HG03095 (cell line): ENCODE results near the gene STK32A.

Source experiments
- ATAC-seq: cut with Tn5 transposase; IDR thresholded peaks from one replicate; pipeline ENCODE4 v1.9.1; 2021; ENCODE audit warnings: moderate library complexity; ENCODE audit not compliant: unreplicated experiment

The STK32A gene

GRCh38 chr5:147413266-147413665, 178.4 kb downstream of the STK32A start:
- ATAC-seq, result no peak

DNA sequence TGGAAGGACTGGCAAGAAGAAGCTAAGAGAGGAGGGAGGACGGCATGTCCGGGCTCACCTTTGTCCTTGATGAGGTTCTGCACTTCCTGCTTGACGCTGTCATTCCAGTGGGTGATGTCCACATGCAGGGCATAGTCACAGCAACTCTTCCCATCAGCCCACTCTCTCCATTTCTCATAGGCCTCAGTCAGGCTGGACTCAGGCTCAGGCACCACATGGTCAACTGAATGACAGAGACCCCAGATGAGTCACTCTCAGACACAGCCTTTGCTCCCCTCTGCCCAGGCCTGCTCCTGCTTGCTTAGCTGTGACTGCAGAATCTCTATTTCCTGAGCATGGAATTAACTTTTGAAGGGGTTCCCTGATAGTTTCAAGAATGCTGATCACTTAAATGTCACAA, 180.8 kb downstream of the STK32A start:
- no peak for ATAC-seq

DNA sequence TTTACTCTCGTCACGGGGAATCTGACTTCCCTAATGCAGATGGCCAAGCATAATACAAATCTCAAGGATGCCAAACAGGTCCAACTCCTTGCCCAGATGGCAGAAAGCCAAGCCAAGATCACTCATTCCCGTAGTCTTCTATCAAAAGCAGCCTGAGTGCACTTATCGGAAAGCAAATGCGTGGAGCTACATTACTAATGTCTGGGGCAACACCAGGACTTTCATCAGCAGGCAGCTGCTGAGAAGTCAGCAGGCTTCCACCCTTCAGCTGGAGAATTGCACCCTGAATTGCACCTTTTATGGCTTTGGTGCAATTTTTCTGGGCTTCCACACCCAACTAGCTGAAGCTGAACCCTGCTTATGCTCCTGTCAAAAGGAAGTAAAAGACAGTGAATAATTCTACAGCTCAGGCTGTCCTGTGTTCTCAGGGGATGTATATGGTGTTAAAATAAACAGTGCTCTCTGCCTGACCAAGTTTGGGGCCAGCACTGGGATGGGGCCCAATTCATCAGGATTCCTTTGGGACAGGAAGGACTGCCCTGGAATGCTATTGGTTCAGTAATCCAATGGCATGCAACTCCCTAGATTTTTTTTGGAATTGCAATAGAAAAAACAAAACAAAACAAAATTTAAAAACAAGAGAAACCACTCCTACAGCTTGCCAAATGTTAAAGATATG, 182.4 kb downstream of the STK32A start:
- ATAC-seq, result no peak

DNA sequence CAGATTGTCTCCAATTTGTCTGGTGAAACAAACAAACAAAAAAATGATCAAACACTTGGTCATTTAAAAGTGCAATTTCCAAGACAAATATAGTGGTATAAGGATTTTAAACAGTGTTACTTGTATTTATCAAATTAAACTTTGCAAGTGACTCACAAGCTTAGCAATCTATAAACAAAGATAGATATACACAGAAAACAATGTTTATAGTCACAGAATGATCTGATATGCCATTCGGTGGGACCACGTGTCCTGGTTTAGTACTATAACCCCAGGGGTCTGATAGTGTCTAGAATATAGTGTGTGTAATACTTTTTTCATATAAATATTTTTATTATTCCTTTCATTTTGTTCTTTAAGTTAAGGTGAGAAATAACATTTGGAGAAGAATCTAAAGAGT, 183.8 kb downstream of the STK32A start:
- ATAC-seq, result no peak

DNA sequence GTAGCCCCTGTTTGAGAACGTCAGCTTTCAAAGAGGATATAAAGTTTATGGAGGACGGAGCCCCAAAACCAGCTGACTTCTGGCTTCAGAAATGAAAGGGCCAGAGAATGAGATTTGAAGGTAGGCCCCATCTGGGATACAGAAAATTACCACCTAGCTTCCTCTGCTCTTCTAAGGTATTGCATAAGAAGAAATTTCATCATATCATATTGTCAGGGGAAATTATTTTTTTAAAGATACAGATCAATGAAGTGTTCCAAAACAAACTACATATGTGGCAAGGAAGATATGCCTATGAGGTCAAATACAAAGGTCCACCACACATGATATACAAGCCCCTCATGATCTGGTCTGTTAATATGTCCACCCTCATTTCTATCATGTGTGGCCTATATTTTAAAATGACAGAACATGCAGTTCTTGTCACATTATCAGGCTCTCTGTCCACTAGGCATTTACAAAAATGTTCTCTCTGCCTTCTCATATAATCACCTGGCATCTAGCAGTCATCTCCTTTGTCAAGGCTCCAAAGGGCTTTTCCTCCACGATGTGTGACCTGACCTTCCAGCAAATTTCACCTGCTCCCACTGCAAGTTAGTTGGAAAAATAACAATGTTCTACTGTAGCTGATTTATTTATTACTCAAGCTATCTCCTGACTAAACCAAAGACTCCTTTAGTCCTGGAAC, 192.0 kb downstream of the STK32A start:
- no peak for ATAC-seq

GRCh38 chr5:147427521-147428401, 192.9 kb downstream of the STK32A start:
- no peak for ATAC-seq

GRCh38 chr5:147430628-147431027, 195.8 kb downstream of the STK32A start:
- no peak for ATAC-seq

DNA sequence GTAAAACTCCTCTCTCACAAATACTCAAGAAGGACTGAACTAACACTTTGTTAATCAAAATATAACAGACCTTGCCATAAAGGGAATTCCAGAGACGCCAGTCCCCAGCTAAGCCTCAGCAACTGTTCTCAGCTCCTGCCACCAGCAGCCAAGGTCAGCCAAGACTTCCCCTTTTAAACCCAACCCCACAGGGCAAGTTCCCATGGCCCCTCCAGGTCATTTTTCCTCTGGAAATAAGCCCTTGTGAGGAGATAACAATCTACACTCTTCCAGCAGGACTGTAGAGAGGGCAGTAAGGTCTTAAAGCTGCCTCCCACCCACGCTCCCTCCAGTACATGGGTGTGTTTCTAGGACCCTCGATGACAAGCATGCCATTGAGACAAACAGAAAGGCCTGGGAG, 196.8 kb downstream of the STK32A start:
- no peak for ATAC-seq

DNA sequence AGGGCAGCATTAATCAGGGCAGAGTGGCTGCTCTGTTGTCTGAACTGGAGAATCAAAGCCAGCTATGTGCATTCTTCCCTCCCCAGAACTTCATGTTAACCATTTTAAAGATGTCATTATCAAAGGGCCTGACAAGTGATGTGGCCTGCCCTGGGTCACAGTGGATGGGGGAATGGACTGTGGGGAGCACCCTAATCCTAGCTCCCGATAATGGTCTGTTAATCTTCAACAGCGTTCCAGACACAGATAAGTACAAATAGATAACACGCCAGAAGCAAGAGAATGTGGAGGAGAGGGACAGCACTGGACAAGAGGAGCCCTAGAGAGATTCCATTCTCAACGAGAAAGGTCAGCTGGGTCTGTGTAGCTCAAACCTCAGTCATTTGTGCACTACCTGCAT, 197.5 kb downstream of the STK32A start:
- no peak for ATAC-seq

DNA sequence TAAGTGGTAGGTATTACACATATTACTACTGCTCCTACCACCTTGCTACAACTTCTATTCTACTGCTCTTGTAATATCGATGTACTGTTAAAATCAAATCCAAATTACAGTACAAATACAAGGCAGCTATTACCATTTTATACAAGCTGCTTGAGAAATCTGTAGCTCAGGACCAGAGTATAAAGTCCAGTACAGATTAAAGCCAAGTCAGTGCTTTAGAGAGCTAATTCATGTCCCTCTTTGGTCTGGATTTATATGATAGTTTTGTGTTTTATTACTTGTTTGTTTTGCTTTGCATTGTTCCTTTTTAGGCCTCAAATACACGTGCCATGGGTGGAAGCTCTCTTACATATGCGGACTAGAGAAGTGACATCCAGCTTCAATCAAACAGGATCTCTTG, 199.2 kb downstream of the STK32A start:
- no peak for ATAC-seq

- ATAC-seq, result peak; percentile 76
These were observed 201.8 kb downstream of the STK32A start for GRCh38 chr5:147436596-147436995.

GRCh38 chr5:147437161-147437596, 202.4 kb downstream of the STK32A start:
- ATAC-seq, result no peak
